ENCODE data around the gene TNFSF10. TPM values are rescaled to one million over a fixed set of nuclear protein-coding genes. Genes with fewer than 3 reads are reported as not detected.

TNFSF10 gene
- total RNA-seq, 2 experiments from 2014 or later = 21.5 to 23.6 TPM

DNA sequence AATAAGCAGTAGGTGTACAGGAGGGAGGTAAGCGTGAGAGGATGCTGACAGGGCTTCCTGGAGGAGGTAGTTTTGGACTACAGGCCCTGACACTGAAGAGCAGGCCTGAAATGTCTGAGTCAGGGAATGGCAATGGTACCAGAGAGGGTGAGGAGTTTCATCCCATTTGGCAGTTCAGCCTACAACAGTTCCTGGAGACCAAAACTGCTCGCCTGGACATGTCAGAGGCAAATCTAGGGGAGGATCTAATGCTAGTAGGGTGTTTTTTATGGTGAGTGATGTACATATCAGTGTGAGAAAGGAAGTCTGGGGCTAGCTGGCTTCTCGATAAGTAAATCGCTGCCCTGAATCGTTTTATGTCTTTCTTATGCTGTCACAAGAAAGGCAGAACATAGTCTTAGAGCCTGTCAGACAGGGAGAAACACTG, 13.8 kb upstream of the TNFSF10 start:
- peaks cover 3% of the 10 kb centered on the region for H3K9me3 Mint-ChIP-seq
- no peaks in the 10 kb centered on the region for H3K27me3 Mint-ChIP-seq
- no peak overlapping the region for H3K4me3 Mint-ChIP-seq
- peaks cover 22% of the 10 kb centered on the region for H3K4me1 Mint-ChIP-seq (ENCODE audit: low read depth)
- ATAC-seq (peak; percentile 55), DNase-seq (no peak)
- H3K27ac Mint-ChIP-seq = peak overlapping the region; percentile 81
- ChIA-PET POLR2A (no interaction called here), CTCF (interaction anchor here (1.4 kb wide), 1 partner anchor 58 kb away, joined by 4 read pairs; no protein-coding TSS in a partner anchor)
- TF ChIP-seq, protein P1, sequence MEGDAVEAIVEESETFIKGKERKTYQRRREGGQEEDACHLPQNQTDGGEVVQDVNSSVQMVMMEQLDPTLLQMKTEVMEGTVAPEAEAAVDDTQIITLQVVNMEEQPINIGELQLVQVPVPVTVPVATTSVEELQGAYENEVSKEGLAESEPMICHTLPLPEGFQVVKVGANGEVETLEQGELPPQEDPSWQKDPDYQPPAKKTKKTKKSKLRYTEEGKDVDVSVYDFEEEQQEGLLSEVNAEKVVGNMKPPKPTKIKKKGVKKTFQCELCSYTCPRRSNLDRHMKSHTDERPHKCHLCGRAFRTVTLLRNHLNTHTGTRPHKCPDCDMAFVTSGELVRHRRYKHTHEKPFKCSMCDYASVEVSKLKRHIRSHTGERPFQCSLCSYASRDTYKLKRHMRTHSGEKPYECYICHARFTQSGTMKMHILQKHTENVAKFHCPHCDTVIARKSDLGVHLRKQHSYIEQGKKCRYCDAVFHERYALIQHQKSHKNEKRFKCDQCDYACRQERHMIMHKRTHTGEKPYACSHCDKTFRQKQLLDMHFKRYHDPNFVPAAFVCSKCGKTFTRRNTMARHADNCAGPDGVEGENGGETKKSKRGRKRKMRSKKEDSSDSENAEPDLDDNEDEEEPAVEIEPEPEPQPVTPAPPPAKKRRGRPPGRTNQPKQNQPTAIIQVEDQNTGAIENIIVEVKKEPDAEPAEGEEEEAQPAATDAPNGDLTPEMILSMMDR (IDR thresholded peaks at IDR 0.05) = no peak
- intact Hi-C loops (cut with micrococcal nuclease) = no loop called here
- H3K36me3 Mint-ChIP-seq (ENCODE audit: low read depth) = no peaks in the 10 kb centered on the region

DNA sequence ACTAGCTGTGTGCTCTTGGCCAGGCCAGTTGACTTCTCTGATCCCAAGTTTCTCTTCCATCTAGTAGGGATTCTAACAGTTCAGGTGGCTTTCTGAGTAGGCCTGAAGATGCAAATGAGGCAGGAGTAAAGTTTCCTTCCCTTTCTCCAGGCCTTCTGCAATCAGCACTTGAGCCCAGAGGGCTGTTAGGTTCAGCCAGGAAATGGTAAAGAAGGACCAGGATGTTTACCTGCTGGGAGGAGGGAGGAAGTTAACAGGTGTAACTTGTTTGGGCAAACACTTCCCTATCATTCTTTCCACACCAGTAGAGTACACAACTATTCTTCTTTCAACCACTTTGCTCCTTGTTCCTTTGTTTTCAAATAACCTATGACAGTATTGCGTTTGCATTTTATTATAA, 13.3 kb upstream of the TNFSF10 start:
- CTCF ChIA-PET = interaction anchor here (0.8 to 1.4 kb wide), 2 partner anchors 17 to 59 kb away, joined by 3 to 4 read pairs; no protein-coding TSS in a partner anchor
- TF ChIP-seq, protein P1 (IDR thresholded peaks at IDR 0.05) = no peak
- H3K4me3 Mint-ChIP-seq = no peak overlapping the region
- no peaks in the 10 kb centered on the region for H3K27me3 Mint-ChIP-seq
- no peak for DNase-seq
- POLR2A ChIA-PET = no interaction called here
- intact Hi-C loops (cut with micrococcal nuclease) = no loop called here
- no peak overlapping the region for H3K27ac Mint-ChIP-seq
- peaks cover 22% of the 10 kb centered on the region for H3K4me1 Mint-ChIP-seq (ENCODE audit: low read depth)
- peaks cover 3% of the 10 kb centered on the region for H3K9me3 Mint-ChIP-seq
- H3K36me3 Mint-ChIP-seq (ENCODE audit: low read depth) = no peaks in the 10 kb centered on the region
- ATAC-seq = no peak

DNA sequence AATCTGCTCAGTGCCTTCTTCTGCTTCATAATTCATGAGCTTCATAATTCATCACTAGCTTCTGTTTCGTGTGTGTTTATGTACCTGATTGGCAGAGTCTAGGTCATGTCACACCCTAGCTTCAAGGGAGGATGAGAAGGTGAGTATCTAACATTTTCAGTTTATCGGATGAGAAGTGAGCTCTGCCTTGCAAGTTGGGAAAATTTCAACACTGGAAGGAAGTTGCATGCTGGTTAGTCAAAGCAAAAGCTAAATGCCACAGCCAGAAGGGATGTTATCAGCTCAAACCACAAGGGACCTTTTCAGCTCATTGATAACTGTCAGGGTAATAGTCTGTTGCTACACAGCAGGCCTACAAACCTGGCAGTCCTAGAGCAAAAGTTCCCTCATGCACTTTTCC, 7.3 kb upstream of the TNFSF10 start:
- ChIA-PET POLR2A (interaction anchor here (0.8 to 1.6 kb wide), 8 partner anchors 10 to 62 kb away, joined by 3 to 9 read pairs (median 5); no protein-coding TSS in a partner anchor), CTCF (interaction anchor here (0.7 to 4.2 kb wide), 14 partner anchors 9 to 95 kb away, joined by 3 to 39 read pairs (median 4); no protein-coding TSS in a partner anchor)
- ATAC-seq (peak; percentile 75), DNase-seq (peak; percentile 40)
- TF ChIP-seq, protein P1 (IDR thresholded peaks at IDR 0.05) = no peak
- Mint-ChIP-seq H3K4me1 (ENCODE audit: low read depth) (peaks cover 16% of the 10 kb centered on the region), H3K4me3 (peak overlapping the region; percentile 11), H3K27ac (peak overlapping the region; percentile 77), H3K36me3 (ENCODE audit: low read depth) (no peaks in the 10 kb centered on the region), H3K27me3 (no peaks in the 10 kb centered on the region), H3K9me3 (peaks cover 3% of the 10 kb centered on the region)
- intact Hi-C loops (cut with micrococcal nuclease) = no loop called here

DNA sequence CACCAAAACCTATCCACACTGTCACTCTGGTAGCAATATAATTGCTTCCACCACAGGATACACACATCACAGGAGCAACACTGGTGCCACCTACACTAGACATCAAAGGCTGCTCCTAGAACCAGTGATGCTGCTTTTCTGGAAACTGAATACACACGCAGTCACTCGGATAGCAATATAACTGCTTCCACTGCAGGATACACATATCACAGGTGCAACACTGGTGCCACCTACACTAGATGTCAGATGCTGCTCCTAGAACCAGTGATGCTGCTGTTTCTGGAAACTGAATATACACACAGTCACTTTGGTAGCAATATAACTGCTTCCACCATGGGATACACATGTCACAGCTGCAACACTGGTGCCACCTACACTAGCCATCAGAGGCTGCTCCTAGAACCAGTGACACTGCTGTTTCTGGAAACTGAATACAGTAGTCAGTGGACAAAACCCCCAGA, 6.9 kb upstream of the TNFSF10 start:
- peak overlapping the region; percentile 77 for H3K27ac Mint-ChIP-seq
- intact Hi-C loops (cut with micrococcal nuclease) = no loop called here
- ChIA-PET POLR2A (interaction anchor here (0.8 to 1.6 kb wide), 8 partner anchors 10 to 63 kb away, joined by 3 to 9 read pairs (median 5); no protein-coding TSS in a partner anchor), CTCF (interaction anchor here (0.7 to 4.2 kb wide), 15 partner anchors 9 to 95 kb away, joined by 3 to 39 read pairs (median 4); no protein-coding TSS in a partner anchor)
- H3K4me1 Mint-ChIP-seq (ENCODE audit: low read depth) = peaks cover 16% of the 10 kb centered on the region
- H3K4me3 Mint-ChIP-seq = peak overlapping the region; percentile 11
- H3K27me3 Mint-ChIP-seq = no peaks in the 10 kb centered on the region
- H3K36me3 Mint-ChIP-seq (ENCODE audit: low read depth) = no peaks in the 10 kb centered on the region
- peak; percentile 60 for DNase-seq
- H3K9me3 Mint-ChIP-seq = peaks cover 1% of the 10 kb centered on the region
- TF ChIP-seq, protein P1 (IDR thresholded peaks at IDR 0.05) = no peak
- ATAC-seq = peak; percentile 82

DNA sequence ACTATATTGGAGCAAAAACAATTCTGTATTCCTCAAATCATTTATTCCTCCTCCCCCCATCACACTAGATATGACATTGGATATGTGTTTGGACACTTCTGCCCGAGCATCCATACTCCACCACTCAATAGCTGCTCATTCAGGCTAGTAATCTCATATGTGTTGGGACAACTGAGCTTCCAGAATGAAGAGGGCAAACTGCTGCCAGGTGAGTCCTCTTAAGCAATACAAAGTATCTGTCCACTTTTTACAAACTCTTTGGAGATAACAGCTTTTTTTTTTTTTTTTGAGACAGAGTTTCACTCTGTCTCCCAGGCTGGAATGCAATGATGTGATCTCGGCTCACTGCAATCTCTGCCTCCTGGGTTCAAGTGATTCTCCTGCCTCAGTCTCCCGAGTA, 5.4 kb upstream of the TNFSF10 start:
- DNase-seq (no peak), ATAC-seq (no peak)
- Mint-ChIP-seq H3K27ac (no peak overlapping the region), H3K4me3 (no peak overlapping the region), H3K9me3 (no peaks in the 10 kb centered on the region), H3K27me3 (no peaks in the 10 kb centered on the region), H3K36me3 (ENCODE audit: low read depth) (no peaks in the 10 kb centered on the region), H3K4me1 (ENCODE audit: low read depth) (peaks cover 23% of the 10 kb centered on the region)
- intact Hi-C loops (cut with micrococcal nuclease) = no loop called here
- TF ChIP-seq, protein P1 (IDR thresholded peaks at IDR 0.05) = no peak
- ChIA-PET CTCF (interaction anchor here (1.4 to 4.2 kb wide), 3 partner anchors 9 to 66 kb away, joined by 3 to 39 read pairs (median 5); no protein-coding TSS in a partner anchor), POLR2A (interaction anchor here (0.7 to 1.1 kb wide), 2 partner anchors 12 to 67 kb away, joined by 3 to 4 read pairs; no protein-coding TSS in a partner anchor)
